Fibroblast of the conjunctiva (primary cell): ENCODE measurements around the gene POMT2.
A peak's percentile ranks its signal among the peaks of the same experiment; 100 is the strongest.
"Not testable (repeated sequence)": the region's sequence is repeated elsewhere in the genome, so short reads cannot be mapped to it uniquely, and the experiment has no call there.

Experiments used
- DNase-seq: peaks from one replicate; pipeline ENCODE4 v3.0.0-alpha.2; 2010; ENCODE audit warnings: low read depth

The POMT2 gene, protein sequence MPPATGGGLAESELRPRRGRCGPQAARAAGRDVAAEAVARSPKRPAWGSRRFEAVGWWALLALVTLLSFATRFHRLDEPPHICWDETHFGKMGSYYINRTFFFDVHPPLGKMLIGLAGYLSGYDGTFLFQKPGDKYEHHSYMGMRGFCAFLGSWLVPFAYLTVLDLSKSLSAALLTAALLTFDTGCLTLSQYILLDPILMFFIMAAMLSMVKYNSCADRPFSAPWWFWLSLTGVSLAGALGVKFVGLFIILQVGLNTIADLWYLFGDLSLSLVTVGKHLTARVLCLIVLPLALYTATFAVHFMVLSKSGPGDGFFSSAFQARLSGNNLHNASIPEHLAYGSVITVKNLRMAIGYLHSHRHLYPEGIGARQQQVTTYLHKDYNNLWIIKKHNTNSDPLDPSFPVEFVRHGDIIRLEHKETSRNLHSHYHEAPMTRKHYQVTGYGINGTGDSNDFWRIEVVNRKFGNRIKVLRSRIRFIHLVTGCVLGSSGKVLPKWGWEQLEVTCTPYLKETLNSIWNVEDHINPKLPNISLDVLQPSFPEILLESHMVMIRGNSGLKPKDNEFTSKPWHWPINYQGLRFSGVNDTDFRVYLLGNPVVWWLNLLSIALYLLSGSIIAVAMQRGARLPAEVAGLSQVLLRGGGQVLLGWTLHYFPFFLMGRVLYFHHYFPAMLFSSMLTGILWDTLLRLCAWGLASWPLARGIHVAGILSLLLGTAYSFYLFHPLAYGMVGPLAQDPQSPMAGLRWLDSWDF

DNA sequence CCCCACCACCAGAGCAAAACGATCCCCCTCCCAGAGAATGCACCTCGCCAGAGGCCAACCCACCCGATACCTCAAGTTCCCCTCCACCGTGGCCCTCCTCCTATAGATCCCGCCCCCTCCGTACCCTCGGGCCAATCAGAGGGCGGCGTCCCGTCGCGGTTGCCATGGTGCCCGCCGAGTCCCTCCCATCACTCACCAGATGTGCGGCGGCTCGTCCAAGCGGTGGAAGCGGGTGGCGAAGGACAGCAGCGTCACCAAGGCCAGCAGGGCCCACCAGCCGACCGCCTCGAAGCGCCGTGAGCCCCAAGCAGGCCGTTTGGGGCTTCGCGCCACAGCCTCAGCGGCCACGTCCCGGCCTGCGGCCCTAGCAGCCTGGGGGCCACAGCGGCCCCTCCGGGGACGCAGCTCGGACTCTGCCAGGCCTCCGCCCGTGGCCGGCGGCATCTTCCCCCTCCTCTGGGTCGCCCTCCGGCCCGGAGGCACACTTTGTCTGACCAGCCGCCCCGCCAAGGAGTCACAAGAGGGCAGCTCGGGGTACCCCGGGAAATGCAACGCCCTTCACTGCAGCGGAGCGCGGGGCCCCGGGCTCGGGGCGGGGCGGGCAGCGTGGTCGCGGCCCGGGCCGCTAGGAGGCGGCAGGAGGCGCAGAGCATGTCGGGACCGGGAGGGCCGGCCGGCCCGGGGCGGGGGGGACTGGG is at the start of gene POMT2:
TSS of gene POMT2 (minus strand) at position 646 of the 698 bp plus-strand sequence. CDS start at position 444, 202 bp downstream.
- DNase-seq, result peak; percentile 75

DNA sequence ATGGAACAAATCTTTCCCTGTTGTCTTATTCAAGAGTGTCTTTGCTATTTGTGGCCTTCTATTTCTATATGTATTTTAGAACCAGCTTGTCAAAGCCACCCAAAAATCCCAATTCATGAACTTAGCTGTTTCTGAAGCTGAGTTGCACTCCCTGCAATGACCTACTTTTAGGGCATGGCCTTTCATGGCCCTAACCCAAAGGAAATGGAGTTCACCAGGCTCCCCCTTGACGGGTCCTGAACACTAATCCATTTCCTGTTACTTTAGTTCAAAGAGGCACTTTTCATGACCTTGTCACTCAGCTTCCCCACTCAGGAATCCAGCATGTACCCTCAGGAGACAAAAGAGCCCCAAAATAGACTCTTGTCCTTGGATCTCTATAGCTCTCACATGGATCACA is 48.6 kb upstream of the POMT2 start:
- no peak for DNase-seq

DNA sequence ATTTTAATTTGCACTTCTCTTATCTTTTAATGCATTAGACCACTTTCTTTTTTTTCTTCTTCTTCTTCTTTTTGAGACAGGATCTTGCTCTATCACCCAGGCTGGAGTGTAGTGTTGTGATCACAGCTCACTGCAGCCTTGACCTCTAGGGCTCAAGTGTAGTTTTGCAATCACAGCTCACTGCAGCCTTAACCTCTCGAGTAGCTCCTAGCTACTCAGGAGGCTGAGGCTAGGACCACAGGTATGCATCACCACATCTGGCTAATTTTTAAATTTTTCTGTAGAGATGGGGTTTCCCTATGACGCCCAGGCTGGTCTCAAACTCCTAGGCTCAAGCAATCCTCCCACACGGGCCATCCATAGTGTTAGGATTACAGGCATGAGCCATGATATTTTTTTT is 43.5 kb upstream of the POMT2 start:
- DNase-seq, result no peak

DNA sequence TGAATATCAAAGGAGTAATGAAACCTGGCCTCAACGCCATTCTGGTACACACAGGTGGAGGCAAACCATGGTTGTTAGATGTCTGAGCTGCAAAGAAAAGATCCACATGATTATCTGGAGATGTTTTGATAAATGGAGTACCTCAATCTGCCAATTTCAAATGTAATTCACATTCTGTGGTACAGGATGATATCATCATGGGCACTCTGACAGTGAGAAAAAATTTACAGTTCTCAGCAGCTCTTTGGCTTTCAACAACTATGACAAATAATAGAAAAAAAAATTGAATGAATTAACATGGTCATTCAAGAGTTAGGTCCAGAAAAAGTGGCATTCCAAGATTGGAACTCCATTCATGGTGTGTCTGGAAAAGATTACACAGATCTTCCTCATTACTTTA is 38.9 kb upstream of the POMT2 start:
- no peak for DNase-seq

DNA sequence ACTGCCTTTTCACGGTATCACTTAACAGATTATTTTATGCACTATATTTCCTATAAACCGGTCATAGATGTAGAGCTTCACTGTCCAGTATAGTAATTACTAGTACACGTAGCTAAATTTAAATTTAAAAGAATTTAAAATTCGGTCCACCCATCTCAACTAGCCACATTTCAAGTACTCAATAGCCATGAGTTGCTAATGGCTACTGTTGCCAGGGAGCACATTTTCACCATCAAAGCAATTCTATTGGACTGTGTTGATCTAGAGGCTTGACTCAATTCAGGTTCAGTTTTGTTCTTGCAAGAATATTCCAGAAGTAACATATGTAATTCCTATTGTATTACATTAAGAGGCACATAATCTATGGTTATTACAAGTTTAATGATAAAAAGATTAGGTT is 36.2 kb upstream of the POMT2 start:
- DNase-seq, result no peak

DNA sequence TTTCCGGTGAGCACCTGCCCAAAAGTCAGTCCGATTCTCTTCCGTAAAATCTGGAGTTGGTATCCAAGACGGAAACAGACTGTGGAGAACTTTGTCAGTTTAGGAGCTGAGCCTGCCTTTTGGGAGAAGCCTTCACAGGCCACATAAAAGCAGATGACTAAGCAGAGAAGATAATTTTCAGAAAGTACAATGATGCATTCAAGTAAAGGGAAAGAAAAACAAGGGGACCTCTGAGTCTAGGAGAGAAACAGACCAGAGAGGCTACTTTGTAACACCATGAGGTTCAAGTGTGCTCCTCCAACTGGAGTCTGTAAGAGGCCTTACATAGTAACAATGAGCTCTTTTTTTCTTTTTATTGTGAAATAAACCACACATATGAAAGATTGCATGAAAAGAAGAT is 35.1 kb upstream of the POMT2 start:
- DNase-seq, result no peak

DNA sequence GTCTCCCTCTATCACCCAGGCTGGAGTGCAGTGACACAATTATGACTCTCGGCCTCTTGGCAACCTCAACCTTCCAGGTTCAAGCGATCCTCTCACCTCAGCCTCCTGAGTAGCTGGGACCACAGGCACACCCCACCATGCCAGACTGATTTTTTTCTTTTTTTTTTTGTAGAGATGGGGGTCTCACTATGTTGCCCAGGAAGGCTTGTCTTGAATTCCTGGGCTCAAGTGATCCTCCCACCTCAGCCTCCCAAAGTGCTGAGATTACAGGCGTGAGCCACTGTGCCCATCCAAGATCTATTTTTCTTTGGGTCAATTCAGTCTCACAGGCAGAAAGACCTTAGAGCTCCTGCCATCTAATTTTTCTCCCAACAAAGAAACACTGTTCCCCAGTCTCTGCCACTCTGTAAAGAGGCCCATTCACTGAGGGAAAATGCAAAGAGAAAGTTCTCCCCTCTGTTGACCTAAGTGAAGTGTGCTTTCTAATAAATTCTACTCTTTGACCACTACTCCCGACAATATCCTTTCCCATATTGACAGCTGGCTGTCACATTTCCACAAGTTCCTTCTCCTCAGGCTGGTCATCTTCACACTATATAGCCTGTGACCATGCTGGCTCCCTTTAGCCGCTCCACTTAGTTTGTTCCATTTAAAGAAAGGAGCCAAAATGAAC is 32.9 kb upstream of the POMT2 start:
- no peak for DNase-seq

DNA sequence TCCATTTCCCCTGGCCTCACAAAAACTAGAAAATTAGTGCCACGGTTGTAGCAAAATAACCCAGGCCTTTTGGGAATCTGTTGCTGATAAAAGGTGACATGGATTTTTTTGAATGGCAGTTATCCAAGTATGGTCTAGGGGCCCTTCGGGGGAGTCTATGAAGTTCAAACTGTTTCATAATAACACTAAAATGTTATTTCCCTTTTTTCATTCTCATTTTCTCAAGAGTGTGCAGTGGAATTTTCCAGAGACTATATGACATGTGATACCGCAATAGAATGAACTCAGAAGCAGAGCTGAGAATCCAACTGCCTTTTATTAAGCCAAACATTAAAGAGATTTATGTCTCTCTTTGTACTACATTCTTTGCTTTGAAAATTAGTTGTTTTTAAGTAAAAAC is 27.1 kb upstream of the POMT2 start:
- no peak for DNase-seq

DNA sequence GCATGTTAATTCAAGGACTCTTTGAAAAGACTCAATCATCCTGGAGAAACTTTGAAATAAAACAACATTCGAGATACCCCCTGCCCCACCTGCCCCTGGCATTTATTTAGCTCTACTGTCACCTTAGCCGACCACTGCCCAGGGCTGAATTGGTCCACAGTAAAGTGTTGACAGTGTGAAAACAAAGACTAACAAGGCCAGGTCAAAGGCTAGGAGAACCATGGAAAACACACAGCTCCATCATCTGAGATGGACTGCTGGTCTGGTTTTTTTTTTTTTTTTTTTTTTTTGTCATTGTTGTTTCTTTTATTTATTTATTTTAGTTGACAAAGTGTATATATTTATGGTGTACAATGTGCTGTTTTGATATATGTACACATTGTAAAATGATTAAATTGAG is 25.8 kb upstream of the POMT2 start:
- DNase-seq, result no peak

DNA sequence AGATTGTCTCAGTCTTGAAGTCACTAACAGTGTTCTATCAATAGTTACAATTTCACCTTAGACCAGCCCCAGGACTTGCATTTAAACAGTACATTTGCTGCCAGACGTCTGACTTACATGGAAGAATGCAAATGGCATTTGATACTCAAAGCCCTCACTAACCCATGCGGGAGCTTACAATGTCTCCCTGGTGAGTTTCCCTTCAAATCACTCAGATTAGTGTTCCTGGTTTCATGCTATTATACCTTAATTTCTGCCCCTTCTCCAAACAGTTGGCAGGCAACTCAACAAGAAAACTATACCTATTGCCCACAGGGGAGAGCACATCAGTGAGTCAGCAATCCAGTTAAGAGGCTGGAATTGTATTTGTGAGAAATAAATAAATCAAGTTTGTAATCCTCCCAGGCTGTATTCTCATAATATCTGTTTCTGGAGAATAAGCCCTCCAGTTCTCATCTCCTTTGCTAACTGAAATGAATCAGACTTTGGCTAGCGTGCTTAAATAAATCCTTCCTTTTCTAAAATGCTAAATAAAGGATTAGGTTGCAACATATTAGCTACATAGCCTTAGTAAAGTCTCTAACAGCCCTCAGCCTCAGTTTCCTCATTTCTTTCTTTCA is 23.8 kb upstream of the POMT2 start:
- DNase-seq, result no peak

DNA sequence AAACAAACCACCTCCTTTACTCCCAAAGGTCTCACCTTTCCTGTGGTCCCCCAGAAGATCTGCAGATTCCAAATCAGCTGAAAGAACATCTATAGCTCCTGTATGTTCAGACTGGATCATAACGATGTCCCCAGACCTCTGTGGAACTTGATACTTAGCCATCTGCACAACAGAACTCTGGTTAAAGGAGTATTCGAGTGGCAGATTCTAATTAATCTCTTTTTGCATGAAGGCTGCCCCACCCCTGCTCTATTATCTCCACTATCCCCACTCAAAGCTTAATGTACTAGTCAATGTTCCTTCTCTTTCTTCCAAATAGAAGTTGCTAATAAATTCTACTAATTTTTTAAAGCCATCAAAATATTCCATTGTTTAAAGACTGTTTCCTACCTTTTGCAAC is 23.0 kb upstream of the POMT2 start:
- no peak for DNase-seq

DNA sequence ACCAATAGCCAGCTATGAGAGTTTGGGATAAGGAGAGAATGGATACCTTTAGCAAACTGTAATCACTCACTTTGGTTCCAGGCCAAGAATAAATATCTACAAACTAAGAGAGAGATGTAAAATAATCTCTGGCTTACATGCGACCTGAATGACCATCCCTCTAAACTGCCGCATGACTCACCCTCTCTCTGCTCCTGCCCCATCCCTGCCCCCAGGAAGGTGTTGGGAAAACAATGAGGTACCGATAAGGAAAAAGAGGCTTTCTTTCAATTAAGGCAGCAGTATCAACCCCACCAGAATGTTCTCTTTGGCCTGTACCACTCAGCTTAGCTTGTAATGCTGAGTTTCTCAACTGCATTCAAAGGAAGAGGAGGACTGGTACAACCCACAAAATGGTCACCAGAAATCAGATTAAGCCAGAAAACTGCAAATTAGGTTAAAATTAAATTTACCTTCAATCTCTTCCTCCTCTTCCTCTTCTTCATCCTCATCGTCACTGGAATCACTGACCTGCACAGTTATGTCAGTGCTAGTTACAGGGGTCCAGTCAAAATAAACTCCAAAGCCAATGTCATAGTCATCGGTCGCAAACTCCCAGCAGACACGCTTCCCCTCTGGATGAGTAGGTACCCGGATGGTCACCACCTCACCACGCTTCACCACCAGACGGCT is 22.2 kb upstream of the POMT2 start:
- DNase-seq, result no peak

DNA sequence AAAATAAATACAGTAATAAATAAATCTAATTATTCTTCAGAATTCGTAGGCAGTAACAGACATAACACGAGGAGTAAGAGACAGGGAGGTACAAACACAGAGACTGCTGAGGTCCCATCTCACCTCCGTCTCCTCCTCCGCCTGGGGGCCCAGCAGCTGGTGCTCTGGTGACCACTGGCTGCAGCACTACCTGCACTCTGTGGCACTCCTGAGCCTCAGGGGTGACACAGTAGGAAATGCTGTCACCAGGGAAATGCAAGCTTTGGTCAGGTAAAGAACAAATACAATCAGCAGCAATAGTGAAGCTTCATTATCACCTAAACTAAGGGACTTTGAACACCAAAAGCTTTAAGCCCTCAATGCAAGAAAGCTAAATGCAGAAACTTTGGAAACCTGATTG is 19.7 kb upstream of the POMT2 start:
- DNase-seq, result no peak

DNA sequence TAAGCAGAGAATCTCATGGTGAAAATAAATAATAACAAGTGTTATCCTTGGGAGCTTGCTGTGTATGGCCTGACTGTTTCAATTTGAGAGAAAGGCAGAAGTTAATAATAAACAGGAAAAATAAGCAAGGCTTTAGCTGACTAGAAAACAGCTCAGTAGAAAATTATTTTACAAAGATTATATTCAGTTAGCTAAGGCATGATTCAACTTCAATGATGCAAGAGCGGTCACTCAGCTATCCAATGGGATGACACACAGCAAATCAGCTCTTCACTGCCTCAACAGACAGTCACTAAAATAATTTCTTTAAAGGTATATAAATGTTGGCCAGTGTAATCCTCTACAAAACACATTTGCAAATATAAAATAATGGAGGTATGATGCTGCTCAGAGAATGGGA is 18.7 kb upstream of the POMT2 start:
- peak; percentile 16 for DNase-seq

DNA sequence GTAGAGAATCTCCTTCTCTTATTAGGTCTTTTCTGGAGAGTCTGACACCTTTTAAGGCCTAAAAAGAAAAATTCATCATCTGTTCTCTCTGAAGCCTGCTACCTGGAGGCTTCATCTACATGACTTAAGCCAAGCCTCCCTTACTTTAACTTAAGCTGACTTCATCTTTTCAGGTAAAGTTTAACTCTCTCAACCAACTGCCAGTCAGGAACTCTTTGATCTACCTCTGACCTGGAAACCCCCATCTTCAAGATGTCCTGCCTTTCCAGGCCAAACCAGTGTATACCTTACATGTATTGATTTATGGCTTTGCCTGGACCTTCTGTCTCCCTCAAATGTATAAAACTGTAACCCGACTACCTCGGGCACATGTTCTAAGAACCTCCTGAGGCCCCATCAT is 17.6 kb upstream of the POMT2 start:
- no peak for DNase-seq

DNA sequence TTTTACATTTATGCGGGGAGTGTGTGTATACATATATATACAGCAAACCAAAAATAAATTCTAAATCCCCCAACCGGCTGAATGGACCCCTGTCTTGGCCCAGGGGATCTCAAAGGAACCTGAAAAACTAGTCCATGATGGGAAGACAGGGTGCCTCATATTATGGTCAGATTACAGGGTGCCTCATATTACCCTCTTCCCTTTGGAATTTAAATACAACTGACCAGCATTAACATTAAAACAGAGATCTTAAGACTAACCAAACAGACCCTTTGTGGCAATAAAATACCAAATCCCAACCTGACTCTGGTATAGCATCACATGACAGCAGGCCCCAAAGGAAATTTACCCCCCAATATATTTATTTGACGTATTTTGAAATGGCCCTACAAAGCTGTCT is 17.2 kb upstream of the POMT2 start:
- DNase-seq, result no peak

DNA sequence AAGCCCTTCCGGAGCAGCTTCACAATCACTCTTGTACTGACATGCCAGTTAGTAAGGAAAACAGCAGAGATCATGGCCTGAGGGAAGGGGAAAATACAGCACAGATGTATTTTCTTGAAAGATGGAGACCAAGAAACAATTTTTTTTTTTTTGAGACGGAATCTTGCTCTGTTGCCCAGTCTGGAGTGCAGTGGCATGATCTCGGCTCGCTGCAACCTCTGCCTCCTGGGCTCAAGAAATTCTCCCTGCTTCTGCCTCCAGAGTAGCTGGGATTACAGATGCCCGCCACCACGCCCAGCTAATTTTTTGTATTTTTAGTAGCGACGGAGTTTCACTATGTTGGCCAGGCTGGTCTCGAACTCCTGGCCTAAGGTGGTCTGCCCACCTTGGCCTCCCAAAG is 16.6 kb upstream of the POMT2 start:
- not testable (repeated sequence) for DNase-seq

DNA sequence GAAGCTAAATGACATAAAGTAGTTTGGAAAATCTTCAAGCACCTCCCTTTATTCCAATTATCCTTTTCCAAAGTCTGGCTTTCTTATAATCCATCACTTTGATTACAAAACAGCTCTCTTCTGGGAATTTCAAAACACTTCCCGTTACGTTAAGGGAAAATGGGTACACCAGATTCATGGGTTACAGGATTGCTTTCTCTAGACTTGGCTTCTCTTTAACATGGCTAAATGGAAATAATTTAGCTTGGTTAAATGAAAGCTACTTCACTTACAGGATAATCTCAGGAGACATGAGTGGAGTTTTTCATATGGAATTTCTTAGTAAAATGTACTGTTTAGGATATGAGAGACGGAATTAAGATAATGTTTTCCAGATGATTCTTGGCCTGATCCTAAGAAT is 14.9 kb upstream of the POMT2 start:
- DNase-seq, result no peak

DNA sequence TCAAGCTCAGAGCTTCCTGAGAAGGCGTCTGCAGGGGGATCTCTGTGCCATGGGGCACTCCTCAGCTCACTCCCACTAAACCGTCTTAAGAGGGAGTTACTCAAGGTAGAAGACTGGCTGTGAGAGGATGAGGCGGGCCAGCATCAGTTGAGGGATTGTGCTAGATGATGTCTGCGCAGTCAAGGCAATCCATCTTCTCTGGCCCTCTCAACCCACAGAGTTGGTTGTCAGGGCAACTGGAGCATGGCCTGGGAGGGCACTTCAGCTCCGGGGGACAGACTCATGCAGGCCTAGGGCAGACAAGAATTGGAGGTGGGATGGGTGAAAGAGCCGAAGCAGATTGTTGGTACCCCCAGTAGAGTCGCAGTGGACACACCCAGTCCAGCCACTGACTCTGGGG is 9.2 kb upstream of the POMT2 start:
- no peak for DNase-seq

DNA sequence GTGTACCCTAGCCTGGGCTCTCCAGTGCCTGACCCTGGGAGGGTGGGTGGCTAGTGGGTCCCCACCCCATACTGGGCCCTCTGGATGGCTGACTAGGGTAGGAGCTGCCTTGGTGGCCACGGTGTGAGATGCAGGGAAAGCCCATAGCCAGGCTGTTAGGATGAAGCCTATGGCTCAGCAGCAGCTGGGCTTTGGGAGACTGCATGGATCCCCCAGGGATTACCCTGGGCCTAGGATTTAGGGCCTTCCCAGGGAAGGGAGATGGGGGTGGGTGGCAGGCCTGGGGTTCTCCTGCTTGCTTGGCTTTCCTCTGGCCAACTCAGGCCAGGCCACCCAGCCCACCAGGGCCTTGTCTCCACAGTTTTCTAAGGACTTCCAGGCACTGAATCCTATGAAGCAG is 6.4 kb upstream of the POMT2 start:
- no peak for DNase-seq

DNA sequence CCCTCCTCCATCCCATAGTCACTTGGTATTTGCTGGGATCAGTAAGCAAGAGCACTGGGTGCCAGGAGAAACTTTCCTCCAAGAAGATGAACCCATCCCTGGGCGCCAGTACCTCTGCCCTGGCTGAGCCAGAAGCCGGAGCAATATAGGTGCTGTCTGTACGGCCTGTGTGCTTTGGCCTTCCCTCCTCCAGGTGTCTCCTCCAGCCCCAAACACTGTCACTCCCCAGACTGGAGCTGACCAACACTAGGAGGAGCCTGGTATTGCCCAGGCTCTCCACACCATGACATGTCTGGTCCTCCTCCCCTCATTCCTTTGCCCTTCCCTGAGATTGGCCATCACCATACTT is 5.0 kb upstream of the POMT2 start:
- DNase-seq, result no peak
